Stomach (tissue), 4 donors: ENCODE data around the gene RAPSN.

ENCODE experiments used
- CTCF ChIP-seq, 7 experiments: fragments of 450-650 bp in 4 of 7; fragments of 200-600 bp in 3 of 7; sonication (generic) in 3 of 7; IDR thresholded peaks; one replicate each; pipeline ENCODE4 v1.5.1; 2016 to 2019; ENCODE audit warnings: antibody characterized with exemption in 7 of 7, control low read depth in 2 of 7, mild to moderate bottlenecking in 1 of 7
- POLR2AphosphoS5 ChIP-seq, 3 donors: sonication (generic); formaldehyde crosslinking; IDR thresholded peaks; one replicate each; pipeline ENCODE4 v1.6.1; 2016; ENCODE audit warnings: antibody characterized with exemption in 3 of 3

- no peak for TF ChIP-seq POLR2AphosphoS5 (IDR thresholded peaks at IDR 0.05)
- no peak for TF ChIP-seq CTCF (IDR thresholded peaks at IDR 0.05)
Measured at GRCh38 chr11:47391077-47391583, 57.8 kb downstream of the RAPSN start.
